SH-SY5Y (cell line): ENCODE results near the gene SMAD5.

ENCODE experiments used
- GATA2 ChIP-seq: IDR thresholded peaks from 2 replicates; pipeline ENCODE4 v1.6.1; 2011; ENCODE audit warnings: mild to moderate bottlenecking, low read depth, low read length
- GATA3 ChIP-seq: IDR thresholded peaks from 2 replicates; pipeline ENCODE4 v1.6.1; 2011; ENCODE audit warnings: low read depth, mild to moderate bottlenecking, low read length, moderate library complexity

GRCh38 chr5:136215812-136216211 lies 83.2 kb downstream of the SMAD5 start:
- TF ChIP-seq GATA3 (no peak), GATA2 (no peak)
